Mesothelial cell of epicardium (in vitro differentiated cells): ENCODE measurements around the gene SYNGR1. TPM values are rescaled to one million over a fixed set of nuclear protein-coding genes. Genes with fewer than 3 reads are reported as not detected.
A peak's percentile ranks its signal among the peaks of the same experiment; 100 is the strongest.

Experiments
- DNase-seq, 2 experiments: peaks; one replicate each; pipeline ENCODE4 v3.0.0; 2021; ENCODE audit warnings: low spot score in 2 of 2; ENCODE audit not compliant: unreplicated experiment in 2 of 2
- H3K27ac Mint-ChIP-seq: 2 replicates; pipeline ENCODE4 v1.8.0; 2021; ENCODE audit warnings: mixed read lengths
- H3K27me3 Mint-ChIP-seq: 2 replicates; pipeline ENCODE4 v1.8.0; 2021; ENCODE audit warnings: low read depth, mixed read lengths
- H3K36me3 Mint-ChIP-seq: 2 replicates; pipeline ENCODE4 v1.8.0; 2021; ENCODE audit warnings: mixed read lengths
- H3K4me1 Mint-ChIP-seq: 2 replicates; pipeline ENCODE4 v1.8.0; 2021; ENCODE audit warnings: mixed read lengths
- H3K4me3 Mint-ChIP-seq: 2 replicates; pipeline ENCODE4 v1.8.0; 2021; ENCODE audit warnings: mild to moderate bottlenecking, moderate library complexity, mixed read lengths
- H3K9me3 Mint-ChIP-seq: 2 replicates; pipeline ENCODE4 v1.8.0; 2021; ENCODE audit warnings: mixed read lengths
- CTCF ChIP-seq: fragments of 200-600 bp; sonication (generic); IDR thresholded peaks from one replicate; pipeline ENCODE4 v1.5.0; 2021; ENCODE audit warnings: antibody characterized with exemption; ENCODE audit not compliant: unreplicated experiment
- total RNA-seq: library from RNA; stranded (reverse); gene quantifications from 3 replicates; pipeline ENCODE4 v1.2.1, GENCODE V29; 2021

SYNGR1 gene
- total RNA-seq, 1 donor from 2014 or later = 38.9 TPM

- no peaks in the 10 kb centered on the region for H3K36me3 Mint-ChIP-seq
- H3K4me3 Mint-ChIP-seq = no peak overlapping the region
- no peaks in the 10 kb centered on the region for H3K9me3 Mint-ChIP-seq
- H3K4me1 Mint-ChIP-seq = peaks cover 22% of the 10 kb centered on the region
- no peak overlapping the region for H3K27ac Mint-ChIP-seq
- no peak for TF ChIP-seq CTCF
- no peak for DNase-seq
- no peaks in the 10 kb centered on the region for H3K27me3 Mint-ChIP-seq
These were observed 46.4 kb upstream of the SYNGR1 start for GRCh38 chr22:39303358-39303757.

- no peak overlapping the region for H3K27ac Mint-ChIP-seq
- no peak for DNase-seq
- H3K4me3 Mint-ChIP-seq = no peak overlapping the region
- no peaks in the 10 kb centered on the region for H3K27me3 Mint-ChIP-seq
- H3K36me3 Mint-ChIP-seq = no peaks in the 10 kb centered on the region
- H3K9me3 Mint-ChIP-seq = no peaks in the 10 kb centered on the region
- no peak for TF ChIP-seq CTCF
- H3K4me1 Mint-ChIP-seq = peaks cover 26% of the 10 kb centered on the region
These were observed 45.7 kb upstream of the SYNGR1 start for GRCh38 chr22:39303892-39304671.

GRCh38 chr22:39306456-39307361 is 43.1 kb upstream of the SYNGR1 start:
- peaks cover 19% of the 10 kb centered on the region for H3K4me1 Mint-ChIP-seq
- peaks cover 3% of the 10 kb centered on the region for H3K36me3 Mint-ChIP-seq
- no peak for TF ChIP-seq CTCF
- no peaks in the 10 kb centered on the region for H3K9me3 Mint-ChIP-seq
- H3K27ac Mint-ChIP-seq = no peak overlapping the region
- H3K27me3 Mint-ChIP-seq = no peaks in the 10 kb centered on the region
- no peak for DNase-seq
- H3K4me3 Mint-ChIP-seq = no peak overlapping the region

- Mint-ChIP-seq H3K9me3 (no peaks in the 10 kb centered on the region), H3K4me3 (no peak overlapping the region), H3K36me3 (peaks cover 19% of the 10 kb centered on the region), H3K4me1 (peaks cover 19% of the 10 kb centered on the region), H3K27ac (peak overlapping the region; percentile 90), H3K27me3 (no peaks in the 10 kb centered on the region)
- no peak for DNase-seq
- TF ChIP-seq CTCF = no peak
These were observed 41.0 kb upstream of the SYNGR1 start for GRCh38 chr22:39308614-39309363.

- no peak for TF ChIP-seq CTCF
- Mint-ChIP-seq H3K9me3 (no peaks in the 10 kb centered on the region), H3K27me3 (no peaks in the 10 kb centered on the region), H3K4me3 (no peak overlapping the region), H3K36me3 (peaks cover 21% of the 10 kb centered on the region), H3K4me1 (peaks cover 19% of the 10 kb centered on the region), H3K27ac (peak overlapping the region; percentile 90)
- DNase-seq = no peak
These were observed 40.4 kb upstream of the SYNGR1 start for GRCh38 chr22:39309364-39309861.
